ENCODE data around the gene CCDC152. TPM values are rescaled to one million over a fixed set of nuclear protein-coding genes. Genes with fewer than 3 reads are reported as not detected.

CCDC152 gene
- total and polyA plus RNA-seq, 2 of the 13 experiments (the other 11 are each of a cell fraction or from before 2014, with no cell fraction given), result 0.20 to 0.36 TPM

DNA sequence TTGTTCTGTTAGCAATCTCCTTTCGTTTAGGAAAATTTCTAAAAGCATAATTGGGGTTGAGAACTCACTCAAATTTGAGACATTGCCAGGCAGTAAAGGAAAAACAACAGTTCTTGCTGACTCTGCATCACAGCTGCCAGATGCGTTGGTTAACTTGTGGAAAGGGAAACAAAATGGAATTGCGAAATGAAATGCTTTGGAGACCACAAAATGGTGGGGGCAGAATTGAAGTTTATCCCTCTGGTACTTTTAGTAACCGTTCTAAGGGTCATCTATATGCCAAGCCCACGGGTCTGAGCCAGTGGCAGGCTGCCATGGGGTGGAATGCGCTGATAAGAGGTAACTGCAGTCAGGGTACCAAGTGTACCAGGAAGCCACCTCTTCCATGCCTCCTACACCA is 83.7 kb downstream of the CCDC152 start (continued):
- TF ChIP-seq, protein P1, sequence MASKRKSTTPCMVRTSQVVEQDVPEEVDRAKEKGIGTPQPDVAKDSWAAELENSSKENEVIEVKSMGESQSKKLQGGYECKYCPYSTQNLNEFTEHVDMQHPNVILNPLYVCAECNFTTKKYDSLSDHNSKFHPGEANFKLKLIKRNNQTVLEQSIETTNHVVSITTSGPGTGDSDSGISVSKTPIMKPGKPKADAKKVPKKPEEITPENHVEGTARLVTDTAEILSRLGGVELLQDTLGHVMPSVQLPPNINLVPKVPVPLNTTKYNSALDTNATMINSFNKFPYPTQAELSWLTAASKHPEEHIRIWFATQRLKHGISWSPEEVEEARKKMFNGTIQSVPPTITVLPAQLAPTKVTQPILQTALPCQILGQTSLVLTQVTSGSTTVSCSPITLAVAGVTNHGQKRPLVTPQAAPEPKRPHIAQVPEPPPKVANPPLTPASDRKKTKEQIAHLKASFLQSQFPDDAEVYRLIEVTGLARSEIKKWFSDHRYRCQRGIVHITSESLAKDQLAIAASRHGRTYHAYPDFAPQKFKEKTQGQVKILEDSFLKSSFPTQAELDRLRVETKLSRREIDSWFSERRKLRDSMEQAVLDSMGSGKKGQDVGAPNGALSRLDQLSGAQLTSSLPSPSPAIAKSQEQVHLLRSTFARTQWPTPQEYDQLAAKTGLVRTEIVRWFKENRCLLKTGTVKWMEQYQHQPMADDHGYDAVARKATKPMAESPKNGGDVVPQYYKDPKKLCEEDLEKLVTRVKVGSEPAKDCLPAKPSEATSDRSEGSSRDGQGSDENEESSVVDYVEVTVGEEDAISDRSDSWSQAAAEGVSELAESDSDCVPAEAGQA (IDR thresholded peaks at IDR 0.05; ENCODE audit: low read depth), result no peak
- TF ChIP-seq, protein P1 (CRISPR knock-in tag; IDR thresholded peaks at IDR 0.05; ENCODE audit: borderline replicate concordance), result no peak
- TF ChIP-seq ZNF644 (CRISPR knock-in tag; IDR thresholded peaks at IDR 0.05; ENCODE audit: low read depth) (peak; percentile 36; the same call in 1 of the 2 replicates), ZNF724P (CRISPR knock-in tag; IDR thresholded peaks at IDR 0.05; ENCODE audit: borderline replicate concordance) (no peak), YEATS4 (CRISPR knock-in tag; IDR thresholded peaks at IDR 0.05; ENCODE audit: borderline replicate concordance) (no peak)
- TF ChIP-seq, protein P2, sequence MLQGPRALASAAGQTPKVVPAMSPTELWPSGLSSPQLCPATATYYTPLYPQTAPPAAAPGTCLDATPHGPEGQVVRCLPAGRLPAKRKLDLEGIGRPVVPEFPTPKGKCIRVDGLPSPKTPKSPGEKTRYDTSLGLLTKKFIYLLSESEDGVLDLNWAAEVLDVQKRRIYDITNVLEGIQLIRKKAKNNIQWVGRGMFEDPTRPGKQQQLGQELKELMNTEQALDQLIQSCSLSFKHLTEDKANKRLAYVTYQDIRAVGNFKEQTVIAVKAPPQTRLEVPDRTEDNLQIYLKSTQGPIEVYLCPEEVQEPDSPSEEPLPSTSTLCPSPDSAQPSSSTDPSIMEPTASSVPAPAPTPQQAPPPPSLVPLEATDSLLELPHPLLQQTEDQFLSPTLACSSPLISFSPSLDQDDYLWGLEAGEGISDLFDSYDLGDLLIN (CRISPR knock-in tag; IDR thresholded peaks at IDR 0.05; ENCODE audit: borderline replicate concordance), result no peak
- TF ChIP-seq, protein P3, sequence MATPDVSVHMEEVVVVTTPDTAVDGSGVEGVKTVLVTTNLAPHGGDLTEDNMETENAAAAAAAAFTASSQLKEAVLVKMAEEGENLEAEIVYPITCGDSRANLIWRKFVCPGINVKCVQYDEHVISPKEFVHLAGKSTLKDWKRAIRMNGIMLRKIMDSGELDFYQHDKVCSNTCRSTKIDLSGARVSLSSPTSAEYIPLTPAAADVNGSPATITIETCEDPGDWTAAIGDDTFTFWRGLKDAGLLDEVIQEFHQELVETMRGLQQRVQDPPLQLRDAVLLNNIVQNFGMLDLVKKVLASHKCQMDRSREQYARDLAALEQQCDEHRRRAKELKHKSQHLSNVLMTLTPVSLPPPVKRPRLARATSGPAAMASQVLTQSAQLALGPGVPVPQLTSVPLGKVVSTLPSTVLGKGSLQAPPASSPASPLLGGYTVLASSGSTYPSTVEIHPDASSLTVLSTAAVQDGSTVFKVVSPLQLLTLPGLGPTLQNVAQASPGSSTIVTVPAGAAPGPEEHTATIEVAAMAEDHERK (CRISPR knock-in tag; IDR thresholded peaks at IDR 0.05; ENCODE audit: low read depth), result no peak
- TF ChIP-seq, protein P4, sequence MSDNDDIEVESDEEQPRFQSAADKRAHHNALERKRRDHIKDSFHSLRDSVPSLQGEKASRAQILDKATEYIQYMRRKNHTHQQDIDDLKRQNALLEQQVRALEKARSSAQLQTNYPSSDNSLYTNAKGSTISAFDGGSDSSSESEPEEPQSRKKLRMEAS (IDR thresholded peaks at IDR 0.05), result no peak

Measured in HepG2 (cell line).